Liver (tissue), 3 donors: ENCODE data around the gene FRA10AC1.

ENCODE experiments used
- EGR1 ChIP-seq, 2 donors: IDR thresholded peaks; 2 replicates each; pipeline ENCODE4 v1.6.1; 2016 to 2018; ENCODE audit warnings: antibody characterized with exemption in 2 of 2, low read depth in 2 of 2
- FOXA1 ChIP-seq: IDR thresholded peaks from 2 replicates; pipeline ENCODE4 v1.6.1; 2016; ENCODE audit warnings: antibody characterized with exemption
- GABPA ChIP-seq, 2 donors: IDR thresholded peaks in 1 of 2; conservative IDR thresholded peaks in 1 of 2; 2 replicates each; pipeline ENCODE4 v1.6.1; 2016; ENCODE audit warnings: antibody characterized with exemption in 2 of 2, mild to moderate bottlenecking in 1 of 2, moderate library complexity in 1 of 2
- JUND ChIP-seq, 2 donors: IDR thresholded peaks; 2 replicates each; pipeline ENCODE4 v1.6.1; 2016; ENCODE audit warnings: antibody characterized with exemption in 2 of 2
- RAD21 ChIP-seq, 2 donors: IDR thresholded peaks; 2 replicates each; pipeline ENCODE4 v1.6.1; 2016; ENCODE audit warnings: antibody characterized with exemption in 2 of 2, mild to moderate bottlenecking in 2 of 2
- RXRA ChIP-seq, 2 donors: IDR thresholded peaks; 2 replicates each; pipeline ENCODE4 v1.6.1; 2017 to 2018; ENCODE audit warnings: antibody characterized with exemption in 2 of 2, mild to moderate bottlenecking in 1 of 2
- SP1 ChIP-seq: IDR thresholded peaks from 2 replicates; pipeline ENCODE4 v1.6.1; 2018; ENCODE audit warnings: antibody characterized with exemption, mild to moderate bottlenecking
- TAF1 ChIP-seq: conservative IDR thresholded peaks from 2 replicates; pipeline ENCODE4 v1.6.1; 2016; ENCODE audit warnings: antibody characterized with exemption, mild to moderate bottlenecking
- YY1 ChIP-seq: IDR thresholded peaks from 2 replicates; pipeline ENCODE4 v1.6.1; 2016; ENCODE audit warnings: antibody characterized with exemption, mild to moderate bottlenecking
- ZBTB33 ChIP-seq: IDR thresholded peaks from 2 replicates; pipeline ENCODE4 v1.6.1; 2016; ENCODE audit warnings: antibody characterized with exemption
- TF ChIP-seq, protein P1 (sequence below): fragments of 150-350 bp; IDR thresholded peaks from 2 replicates; pipeline ENCODE4 v1.5.1; 2017; ENCODE audit warnings: improper control_type of control experiment, low read depth, low read length; ENCODE audit not compliant: missing input control
- TF ChIP-seq, protein P2 (sequence below): IDR thresholded peaks from 2 replicates; pipeline ENCODE4 v1.6.1; 2016; ENCODE audit warnings: antibody characterized with exemption, mild to moderate bottlenecking
- TF ChIP-seq, protein P3 (sequence below): IDR thresholded peaks from 2 replicates; pipeline ENCODE4 v1.6.1; 2016; ENCODE audit warnings: antibody characterized with exemption
- TF ChIP-seq, protein P4 (sequence below): IDR thresholded peaks from 2 replicates; pipeline ENCODE4 v1.6.1; 2016; ENCODE audit warnings: antibody characterized with exemption
- donor health status: healthy.
- donor health status: healthy.

DNA sequence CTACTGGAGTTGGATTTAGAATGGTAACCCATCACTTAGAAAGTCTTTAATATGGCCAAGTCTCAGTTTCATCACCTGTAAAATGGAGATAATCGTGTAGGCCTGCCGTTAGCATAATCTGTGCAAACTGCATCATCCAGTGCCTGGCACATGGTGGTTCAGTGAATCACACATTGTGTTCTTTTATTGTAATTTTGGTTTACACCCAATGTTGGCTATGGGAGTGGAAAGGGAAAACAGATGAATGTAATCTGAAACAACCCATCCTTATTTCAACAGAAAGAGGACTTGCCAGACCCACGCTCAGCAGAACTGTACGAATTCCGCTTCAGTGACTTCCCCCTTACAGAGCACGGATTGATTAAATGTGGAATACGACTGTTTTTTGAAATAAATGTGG, 62.6 kb downstream of the FRA10AC1 start:
- no peak for TF ChIP-seq ZBTB33
- TF ChIP-seq, protein P1, sequence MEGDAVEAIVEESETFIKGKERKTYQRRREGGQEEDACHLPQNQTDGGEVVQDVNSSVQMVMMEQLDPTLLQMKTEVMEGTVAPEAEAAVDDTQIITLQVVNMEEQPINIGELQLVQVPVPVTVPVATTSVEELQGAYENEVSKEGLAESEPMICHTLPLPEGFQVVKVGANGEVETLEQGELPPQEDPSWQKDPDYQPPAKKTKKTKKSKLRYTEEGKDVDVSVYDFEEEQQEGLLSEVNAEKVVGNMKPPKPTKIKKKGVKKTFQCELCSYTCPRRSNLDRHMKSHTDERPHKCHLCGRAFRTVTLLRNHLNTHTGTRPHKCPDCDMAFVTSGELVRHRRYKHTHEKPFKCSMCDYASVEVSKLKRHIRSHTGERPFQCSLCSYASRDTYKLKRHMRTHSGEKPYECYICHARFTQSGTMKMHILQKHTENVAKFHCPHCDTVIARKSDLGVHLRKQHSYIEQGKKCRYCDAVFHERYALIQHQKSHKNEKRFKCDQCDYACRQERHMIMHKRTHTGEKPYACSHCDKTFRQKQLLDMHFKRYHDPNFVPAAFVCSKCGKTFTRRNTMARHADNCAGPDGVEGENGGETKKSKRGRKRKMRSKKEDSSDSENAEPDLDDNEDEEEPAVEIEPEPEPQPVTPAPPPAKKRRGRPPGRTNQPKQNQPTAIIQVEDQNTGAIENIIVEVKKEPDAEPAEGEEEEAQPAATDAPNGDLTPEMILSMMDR = no peak
- TF ChIP-seq, protein P2, sequence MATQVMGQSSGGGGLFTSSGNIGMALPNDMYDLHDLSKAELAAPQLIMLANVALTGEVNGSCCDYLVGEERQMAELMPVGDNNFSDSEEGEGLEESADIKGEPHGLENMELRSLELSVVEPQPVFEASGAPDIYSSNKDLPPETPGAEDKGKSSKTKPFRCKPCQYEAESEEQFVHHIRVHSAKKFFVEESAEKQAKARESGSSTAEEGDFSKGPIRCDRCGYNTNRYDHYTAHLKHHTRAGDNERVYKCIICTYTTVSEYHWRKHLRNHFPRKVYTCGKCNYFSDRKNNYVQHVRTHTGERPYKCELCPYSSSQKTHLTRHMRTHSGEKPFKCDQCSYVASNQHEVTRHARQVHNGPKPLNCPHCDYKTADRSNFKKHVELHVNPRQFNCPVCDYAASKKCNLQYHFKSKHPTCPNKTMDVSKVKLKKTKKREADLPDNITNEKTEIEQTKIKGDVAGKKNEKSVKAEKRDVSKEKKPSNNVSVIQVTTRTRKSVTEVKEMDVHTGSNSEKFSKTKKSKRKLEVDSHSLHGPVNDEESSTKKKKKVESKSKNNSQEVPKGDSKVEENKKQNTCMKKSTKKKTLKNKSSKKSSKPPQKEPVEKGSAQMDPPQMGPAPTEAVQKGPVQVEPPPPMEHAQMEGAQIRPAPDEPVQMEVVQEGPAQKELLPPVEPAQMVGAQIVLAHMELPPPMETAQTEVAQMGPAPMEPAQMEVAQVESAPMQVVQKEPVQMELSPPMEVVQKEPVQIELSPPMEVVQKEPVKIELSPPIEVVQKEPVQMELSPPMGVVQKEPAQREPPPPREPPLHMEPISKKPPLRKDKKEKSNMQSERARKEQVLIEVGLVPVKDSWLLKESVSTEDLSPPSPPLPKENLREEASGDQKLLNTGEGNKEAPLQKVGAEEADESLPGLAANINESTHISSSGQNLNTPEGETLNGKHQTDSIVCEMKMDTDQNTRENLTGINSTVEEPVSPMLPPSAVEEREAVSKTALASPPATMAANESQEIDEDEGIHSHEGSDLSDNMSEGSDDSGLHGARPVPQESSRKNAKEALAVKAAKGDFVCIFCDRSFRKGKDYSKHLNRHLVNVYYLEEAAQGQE = no peak
- TF ChIP-seq JUND (IDR thresholded peaks at IDR 0.05) = no peak
- no peak for TF ChIP-seq GABPA (IDR thresholded peaks at IDR 0.05 in 1 of 2, conservative IDR thresholded peaks at IDR 0.05 in 1 of 2)
- TF ChIP-seq RAD21 (IDR thresholded peaks at IDR 0.05) = no peak
- TF ChIP-seq TAF1 = no peak
- TF ChIP-seq SP1 = no peak
- TF ChIP-seq EGR1 (IDR thresholded peaks at IDR 0.05; ENCODE audit: low read depth in 2 of 2) = no peak
- TF ChIP-seq FOXA1 = no peak
- TF ChIP-seq, protein P3, sequence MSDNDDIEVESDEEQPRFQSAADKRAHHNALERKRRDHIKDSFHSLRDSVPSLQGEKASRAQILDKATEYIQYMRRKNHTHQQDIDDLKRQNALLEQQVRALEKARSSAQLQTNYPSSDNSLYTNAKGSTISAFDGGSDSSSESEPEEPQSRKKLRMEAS = no peak
- no peak for TF ChIP-seq RXRA (IDR thresholded peaks at IDR 0.05)
- TF ChIP-seq YY1 = no peak
- TF ChIP-seq, protein P4, sequence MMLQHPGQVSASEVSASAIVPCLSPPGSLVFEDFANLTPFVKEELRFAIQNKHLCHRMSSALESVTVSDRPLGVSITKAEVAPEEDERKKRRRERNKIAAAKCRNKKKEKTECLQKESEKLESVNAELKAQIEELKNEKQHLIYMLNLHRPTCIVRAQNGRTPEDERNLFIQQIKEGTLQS = no peak
